GM12872 (cell line): ENCODE measurements around the gene PHTF2.

Experiments used
- TF ChIP-seq, protein P1 (sequence below): IDR thresholded peaks from 3 replicates; pipeline ENCODE4 v1.5.1; 2011; ENCODE audit warnings: low read depth, mild to moderate bottlenecking, low read length, moderate library complexity; ENCODE audit not compliant: insufficient read depth

PHTF2 gene

DNA sequence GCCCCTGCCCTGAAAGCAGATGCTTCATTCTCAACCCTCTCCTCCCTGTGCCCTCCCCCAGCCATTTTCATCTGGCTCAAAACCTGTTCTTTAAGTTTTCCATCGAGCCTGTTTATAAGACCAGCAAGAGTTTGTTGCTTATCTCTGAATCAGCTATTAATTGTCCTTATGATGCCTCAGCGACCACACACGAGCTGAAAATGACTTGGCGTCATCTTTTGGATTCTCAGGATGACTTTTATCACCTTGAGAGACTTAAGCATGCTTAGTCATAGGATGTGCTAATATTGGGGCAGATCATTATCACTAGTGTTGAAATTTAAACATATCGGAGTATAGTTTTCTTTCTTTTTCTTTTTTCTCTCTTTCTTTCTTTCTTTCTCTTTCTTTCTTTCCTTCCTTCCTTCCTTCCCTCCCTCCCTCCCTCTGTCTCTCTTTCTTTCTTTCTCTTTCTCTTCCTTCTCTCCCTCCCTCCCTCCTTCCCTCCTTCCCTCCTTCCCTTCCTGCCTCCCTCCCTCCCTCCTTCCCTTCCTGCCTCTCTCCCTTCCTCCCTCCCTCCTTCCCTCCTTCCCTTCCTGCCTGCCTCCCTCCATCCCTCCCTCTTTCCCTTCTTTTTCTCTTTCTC lies 184.5 kb downstream of the PHTF2 start:
- TF ChIP-seq, protein P1, sequence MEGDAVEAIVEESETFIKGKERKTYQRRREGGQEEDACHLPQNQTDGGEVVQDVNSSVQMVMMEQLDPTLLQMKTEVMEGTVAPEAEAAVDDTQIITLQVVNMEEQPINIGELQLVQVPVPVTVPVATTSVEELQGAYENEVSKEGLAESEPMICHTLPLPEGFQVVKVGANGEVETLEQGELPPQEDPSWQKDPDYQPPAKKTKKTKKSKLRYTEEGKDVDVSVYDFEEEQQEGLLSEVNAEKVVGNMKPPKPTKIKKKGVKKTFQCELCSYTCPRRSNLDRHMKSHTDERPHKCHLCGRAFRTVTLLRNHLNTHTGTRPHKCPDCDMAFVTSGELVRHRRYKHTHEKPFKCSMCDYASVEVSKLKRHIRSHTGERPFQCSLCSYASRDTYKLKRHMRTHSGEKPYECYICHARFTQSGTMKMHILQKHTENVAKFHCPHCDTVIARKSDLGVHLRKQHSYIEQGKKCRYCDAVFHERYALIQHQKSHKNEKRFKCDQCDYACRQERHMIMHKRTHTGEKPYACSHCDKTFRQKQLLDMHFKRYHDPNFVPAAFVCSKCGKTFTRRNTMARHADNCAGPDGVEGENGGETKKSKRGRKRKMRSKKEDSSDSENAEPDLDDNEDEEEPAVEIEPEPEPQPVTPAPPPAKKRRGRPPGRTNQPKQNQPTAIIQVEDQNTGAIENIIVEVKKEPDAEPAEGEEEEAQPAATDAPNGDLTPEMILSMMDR, result no peak

DNA sequence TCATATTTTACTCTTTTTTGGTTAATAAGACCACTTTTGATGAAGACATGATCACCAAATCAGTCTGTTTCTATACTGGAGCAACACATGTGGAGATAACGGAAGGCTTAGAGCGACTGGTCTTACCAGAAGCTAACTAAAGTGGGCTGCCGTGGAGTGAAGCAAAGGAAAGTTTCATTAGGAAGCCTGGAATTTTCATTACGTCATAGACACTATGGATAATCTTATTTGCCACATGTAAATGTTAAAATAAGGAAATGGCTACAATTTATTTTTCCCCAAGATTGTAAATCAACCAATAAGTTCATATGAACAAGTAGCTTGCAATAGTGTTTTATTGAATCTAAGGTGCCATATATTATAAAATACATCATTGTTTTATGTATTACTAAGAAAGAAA lies 185.4 kb downstream of the PHTF2 start:
- TF ChIP-seq, protein P1, result no peak

DNA sequence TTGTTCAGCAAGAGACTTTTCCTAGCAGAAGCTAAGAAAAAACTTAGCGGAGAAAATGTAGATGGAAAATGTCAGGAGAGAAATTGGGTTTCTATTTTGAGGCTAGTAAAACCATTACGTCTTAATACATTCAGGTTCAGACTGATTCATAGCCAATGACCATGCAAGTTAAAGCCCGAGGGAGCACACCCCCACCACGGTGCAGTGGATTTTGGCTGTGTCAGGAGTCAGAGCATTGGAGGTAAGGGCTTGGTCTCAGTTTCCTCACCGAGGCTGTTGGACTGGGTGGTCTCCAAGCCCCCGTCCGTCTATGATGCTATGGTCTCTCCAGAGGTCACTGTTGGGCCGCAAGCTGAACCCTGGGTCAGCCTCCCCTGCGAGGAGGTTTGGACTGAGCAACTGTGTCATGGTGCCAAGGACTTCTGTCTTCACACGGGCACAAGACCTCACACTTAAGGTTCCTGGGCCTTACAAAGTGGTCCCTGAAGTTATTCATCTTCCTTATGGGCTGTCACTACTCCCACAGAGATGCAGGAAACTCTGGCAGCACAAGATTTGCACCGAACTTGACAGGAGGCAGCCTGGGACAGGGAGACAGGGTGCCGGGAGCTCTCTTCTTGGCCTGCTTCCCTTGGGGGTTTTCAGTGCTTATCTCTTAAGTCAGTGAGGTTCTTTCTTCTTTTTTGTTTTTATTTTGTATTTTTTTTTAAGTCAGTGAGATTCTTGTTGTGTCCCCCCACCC lies 186.8 kb downstream of the PHTF2 start:
- TF ChIP-seq, protein P1, result no peak

DNA sequence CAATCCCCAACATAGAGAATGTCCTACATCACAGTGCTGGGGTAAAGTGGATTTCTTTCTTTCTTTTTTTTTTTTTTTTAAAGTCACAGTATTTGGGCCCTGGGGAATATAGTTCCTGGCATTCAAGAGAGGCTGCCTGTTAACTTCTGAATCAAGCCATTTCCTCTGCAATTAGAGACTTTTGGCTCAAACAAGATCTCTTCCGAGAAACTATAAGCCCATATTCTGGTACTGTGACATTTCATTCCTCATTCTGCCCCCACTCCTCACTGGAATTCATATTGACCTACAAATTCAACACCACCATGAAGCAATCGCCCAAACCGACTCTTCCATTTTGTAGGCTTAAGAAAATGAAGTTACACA lies 187.4 kb downstream of the PHTF2 start:
- TF ChIP-seq, protein P1, result no peak

DNA sequence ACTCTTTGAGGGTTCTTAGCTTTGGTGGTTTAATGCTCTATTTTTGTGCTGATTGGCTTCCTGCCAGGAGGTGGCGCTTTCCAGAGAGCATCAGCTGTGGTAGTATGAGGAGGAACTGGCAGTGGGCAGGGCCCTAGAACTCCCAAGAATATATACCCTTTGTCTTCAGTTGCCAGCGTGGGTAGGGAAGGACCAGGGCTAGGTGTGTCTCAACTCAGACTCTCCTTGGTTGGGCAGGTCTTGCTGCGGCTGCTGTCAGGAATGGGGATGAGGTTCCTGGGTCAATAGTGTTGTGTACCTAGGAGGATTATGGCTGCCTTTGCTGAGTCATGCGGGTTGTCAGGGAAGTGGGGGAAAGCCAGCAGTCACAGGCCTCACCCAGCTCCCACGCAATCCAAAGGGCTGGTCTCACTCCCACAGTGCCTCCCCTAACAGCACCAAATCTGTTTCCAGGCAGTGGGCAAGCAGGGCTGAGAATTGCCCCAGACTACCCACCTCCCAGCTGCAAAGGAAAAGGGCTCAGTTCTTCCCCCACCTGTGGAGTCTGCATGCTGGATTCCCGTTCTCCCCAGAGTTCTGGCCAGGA lies 191.5 kb downstream of the PHTF2 start:
- TF ChIP-seq, protein P1, result peak; percentile 51; the same call in 2 of the 3 replicates

DNA sequence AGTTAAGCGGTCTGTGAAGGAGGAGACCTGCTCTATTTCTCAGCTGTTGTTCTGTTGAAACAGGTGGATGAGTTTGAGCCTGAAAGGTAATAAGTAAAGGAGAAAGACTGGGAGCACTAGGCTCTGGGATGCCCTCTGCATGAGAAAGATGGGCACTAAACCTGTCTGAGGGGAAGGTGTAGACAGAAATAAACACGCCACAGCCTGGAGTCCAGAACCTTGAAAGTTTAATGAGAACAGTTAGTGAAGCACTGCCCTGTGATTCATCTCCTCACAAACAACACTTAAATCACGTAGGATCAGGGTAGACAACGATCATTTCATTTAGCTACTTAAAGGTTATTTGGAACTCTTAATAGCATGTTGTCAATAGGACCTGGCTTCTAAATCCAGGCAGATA lies 193.1 kb downstream of the PHTF2 start:
- TF ChIP-seq, protein P1, result no peak

DNA sequence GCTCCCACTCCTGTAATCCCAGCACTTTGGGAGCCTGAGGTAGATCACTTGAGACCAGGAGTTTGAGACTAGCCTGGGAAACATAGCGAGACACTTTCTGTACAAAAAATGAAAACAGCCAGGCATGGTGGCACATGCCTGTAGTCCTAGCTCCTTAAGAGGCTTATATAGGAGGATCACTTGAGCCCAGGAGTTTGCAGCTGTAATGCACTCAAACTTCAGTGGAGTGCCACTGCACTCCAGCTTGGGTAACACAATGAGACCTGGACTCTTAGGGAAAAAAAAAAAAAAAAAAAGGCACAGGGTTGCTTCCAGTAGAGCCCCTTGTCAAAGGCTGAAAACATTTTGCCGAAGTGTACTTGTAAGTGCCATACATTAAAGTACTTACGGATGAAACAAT lies 195.3 kb downstream of the PHTF2 start:
- TF ChIP-seq, protein P1, result no peak
